ENCODE results near the gene RAD51B.
"Not testable (repeated sequence)": the region's sequence is repeated elsewhere in the genome, so short reads cannot be mapped to it uniquely, and the experiment has no call there.

The RAD51B gene

GRCh38 chr14:67951529-67952135 lies 132.1 kb downstream of the RAD51B start:
- DNase-seq, result no peak

- DNase-seq, result no peak
Observed at GRCh38 chr14:67952381-67952780, 132.8 kb downstream of the RAD51B start.

- DNase-seq, result no peak
Observed at GRCh38 chr14:67952786-67953185, 133.2 kb downstream of the RAD51B start.

GRCh38 chr14:67955261-67955660 lies 135.7 kb downstream of the RAD51B start:
- no peak for DNase-seq

- no peak for DNase-seq
Observed at GRCh38 chr14:67957946-67958345, 138.4 kb downstream of the RAD51B start.

GRCh38 chr14:67961676-67962075 lies 142.1 kb downstream of the RAD51B start:
- DNase-seq, result no peak

- DNase-seq, result no peak
Observed at GRCh38 chr14:67962215-67962644, 142.7 kb downstream of the RAD51B start.

GRCh38 chr14:67963545-67963944 lies 144.0 kb downstream of the RAD51B start:
- no peak for DNase-seq

GRCh38 chr14:67963960-67964812 lies 144.6 kb downstream of the RAD51B start:
- DNase-seq, result no peak

- DNase-seq, result no peak
Observed at GRCh38 chr14:67965696-67966095, 146.1 kb downstream of the RAD51B start.

GRCh38 chr14:67967206-67967605 lies 147.6 kb downstream of the RAD51B start:
- DNase-seq, result no peak

GRCh38 chr14:67967970-67968369 lies 148.4 kb downstream of the RAD51B start:
- not testable (repeated sequence) for DNase-seq

- no peak for DNase-seq
Observed at GRCh38 chr14:67970923-67971322, 151.3 kb downstream of the RAD51B start.

- no peak for DNase-seq
Observed at GRCh38 chr14:67971627-67972625, 152.3 kb downstream of the RAD51B start.

GRCh38 chr14:67973436-67973835 lies 153.9 kb downstream of the RAD51B start:
- DNase-seq, result no peak

- DNase-seq, result no peak
Observed at GRCh38 chr14:67975470-67975869, 155.9 kb downstream of the RAD51B start.

GRCh38 chr14:67977434-67978034 lies 158.0 kb downstream of the RAD51B start:
- no peak for DNase-seq

- DNase-seq, result no peak
Observed at GRCh38 chr14:67978749-67979148, 159.2 kb downstream of the RAD51B start.

GRCh38 chr14:67982711-67983608 lies 163.4 kb downstream of the RAD51B start:
- DNase-seq, result no peak

GRCh38 chr14:67984274-67984673 lies 164.7 kb downstream of the RAD51B start:
- DNase-seq, result no peak

- DNase-seq, result no peak
Observed at GRCh38 chr14:67986131-67986841, 166.7 kb downstream of the RAD51B start.
